ENCODE measurements around the gene SLC26A11. TPM values are rescaled to one million over a fixed set of nuclear protein-coding genes. Genes with fewer than 3 reads are reported as not detected.
"Not testable (repeated sequence)": the region's sequence is repeated elsewhere in the genome, so short reads cannot be mapped to it uniquely, and the experiment has no call there.

The SLC26A11 gene
- total RNA-seq, 1 donor from 2014 or later, result 7.9 TPM

DNA sequence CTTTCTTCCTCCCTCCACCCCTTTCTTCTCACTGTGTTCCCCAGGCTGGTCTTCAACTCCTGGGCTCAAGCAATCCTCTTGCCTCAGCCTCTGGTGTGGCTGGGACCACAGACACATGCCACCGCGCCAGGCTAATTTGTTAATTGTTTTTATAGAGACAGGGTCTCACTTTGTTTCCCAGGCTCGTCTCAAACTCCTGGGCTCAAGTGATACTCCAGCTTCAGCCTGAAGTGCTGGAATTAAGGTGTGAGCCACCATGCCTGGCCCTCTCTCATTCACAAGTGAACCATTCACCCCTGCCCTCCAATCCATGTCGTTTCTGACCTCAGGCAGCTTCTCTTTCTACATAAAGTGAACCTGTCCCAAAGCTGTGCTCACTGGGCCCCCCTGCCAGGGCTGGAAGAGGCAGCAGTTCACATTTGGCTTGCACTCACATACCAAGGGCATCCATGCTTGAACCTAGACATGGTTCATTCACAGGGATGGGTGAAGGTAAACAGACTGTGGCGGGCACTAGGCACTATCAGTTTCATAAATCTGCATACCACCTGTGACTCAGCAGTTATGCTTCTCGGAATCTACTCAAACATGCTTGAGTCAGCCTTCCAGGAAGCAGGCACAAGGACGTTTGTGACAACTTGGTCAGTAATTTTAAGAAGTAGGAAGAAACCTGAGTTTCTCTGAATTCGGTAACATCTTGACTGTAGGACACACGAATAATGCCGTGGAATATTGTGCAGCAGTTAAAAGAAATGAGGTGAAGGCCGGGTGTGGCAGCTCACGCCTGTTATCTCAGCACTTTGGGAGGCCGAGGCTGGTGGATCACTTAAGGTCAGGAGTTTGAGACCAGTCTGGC, 34.4 kb downstream of the SLC26A11 start:
- Mint-ChIP-seq H3K4me3 (no peak overlapping the region), H3K27ac (no peak overlapping the region), H3K27me3 (ENCODE audit: insufficient read depth, low read depth) (peaks cover 4% of the 10 kb centered on the region), H3K4me1 (peaks cover 14% of the 10 kb centered on the region), H3K9me3 (no peaks in the 10 kb centered on the region), H3K36me3 (peaks cover 3% of the 10 kb centered on the region)
- no peak overlapping the region for H3K9ac ChIP-seq
- H3F3A ChIP-seq (ENCODE audit: low read depth), result peaks cover 23% of the 10 kb centered on the region
- no peak overlapping the region for H2AFZ ChIP-seq (replicated peaks)
- H3K27me3 ChIP-seq, result peaks cover 10% of the 10 kb centered on the region
- no peak for DNase-seq (ENCODE audit: low spot score)
- no peaks in the 10 kb centered on the region for H3K79me2 ChIP-seq (ENCODE audit: low read depth)
- TF ChIP-seq CTCF (IDR thresholded peaks at IDR 0.05) (no peak), EZH2phosphoT487 (IDR thresholded peaks at IDR 0.05) (no peak), EZH2 (IDR thresholded peaks at IDR 0.05) (no peak)
- no peak overlapping the region for H3K4me3 ChIP-seq
- H3K36me3 ChIP-seq, result no peaks in the 10 kb centered on the region
- no peak overlapping the region for H3K27ac ChIP-seq
- H3K9me3 ChIP-seq (ENCODE audit: low read depth), result no peaks in the 10 kb centered on the region
- peaks cover 2% of the 10 kb centered on the region for H4K20me1 ChIP-seq (ENCODE audit: low read depth)
- H3K4me1 ChIP-seq, result peaks cover under 1% of the 10 kb centered on the region
- H3K4me2 ChIP-seq, result no peak overlapping the region

- peaks cover 3% of the 10 kb centered on the region for H3K4me1 ChIP-seq
- Mint-ChIP-seq H3K4me3 (no peak overlapping the region), H3K4me1 (peaks cover 17% of the 10 kb centered on the region), H3K36me3 (peaks cover 3% of the 10 kb centered on the region), H3K27ac (no peak overlapping the region), H3K9me3 (no peaks in the 10 kb centered on the region), H3K27me3 (ENCODE audit: insufficient read depth, low read depth) (peaks cover 6% of the 10 kb centered on the region)
- no peaks in the 10 kb centered on the region for H3K36me3 ChIP-seq
- H3K4me3 ChIP-seq, result no peak overlapping the region
- H2AFZ ChIP-seq (replicated peaks), result no peak overlapping the region
- no peaks in the 10 kb centered on the region for H3K79me2 ChIP-seq (ENCODE audit: low read depth)
- no peak overlapping the region for H3K9ac ChIP-seq
- H3K4me2 ChIP-seq, result no peak overlapping the region
- peaks cover 6% of the 10 kb centered on the region for H4K20me1 ChIP-seq (ENCODE audit: low read depth)
- H3K27me3 ChIP-seq, result peaks cover 15% of the 10 kb centered on the region
- DNase-seq (ENCODE audit: low spot score), result no peak
- H3K27ac ChIP-seq, result no peak overlapping the region
- H3F3A ChIP-seq (ENCODE audit: low read depth), result peaks cover 32% of the 10 kb centered on the region
- no peak for TF ChIP-seq EZH2phosphoT487 (IDR thresholded peaks at IDR 0.05)
- TF ChIP-seq EZH2 (IDR thresholded peaks at IDR 0.05), result no peak
- no peak for TF ChIP-seq CTCF (IDR thresholded peaks at IDR 0.05)
- no peaks in the 10 kb centered on the region for H3K9me3 ChIP-seq (ENCODE audit: low read depth)
Measured at GRCh38 chr17:80256034-80256350, 35.8 kb downstream of the SLC26A11 start.

- H3K27ac Mint-ChIP-seq, result peak overlapping the region; percentile 23
- DNase-seq (ENCODE audit: low spot score), result no peak
- no peak overlapping the region for H3K4me2 ChIP-seq
- H2AFZ ChIP-seq (replicated peaks), result no peak overlapping the region
- H3K79me2 ChIP-seq (ENCODE audit: low read depth), result no peaks in the 10 kb centered on the region
- H3F3A ChIP-seq (ENCODE audit: low read depth), result peaks cover 47% of the 10 kb centered on the region
- peaks cover 2% of the 10 kb centered on the region for H3K9me3 Mint-ChIP-seq
- H3K36me3 Mint-ChIP-seq, result no peaks in the 10 kb centered on the region
- H3K9me3 ChIP-seq (ENCODE audit: low read depth), result no peaks in the 10 kb centered on the region
- H3K27me3 Mint-ChIP-seq (ENCODE audit: insufficient read depth, low read depth), result peaks cover 6% of the 10 kb centered on the region
- TF ChIP-seq CTCF (IDR thresholded peaks at IDR 0.05) (no peak), EZH2 (IDR thresholded peaks at IDR 0.05) (no peak)
- no peak overlapping the region for H3K4me3 Mint-ChIP-seq
- H3K27me3 ChIP-seq, result peaks cover 15% of the 10 kb centered on the region
- H3K9ac ChIP-seq, result no peak overlapping the region
- peaks cover 13% of the 10 kb centered on the region for H4K20me1 ChIP-seq (ENCODE audit: low read depth)
- H3K4me3 ChIP-seq, result no peak overlapping the region
- no peaks in the 10 kb centered on the region for H3K36me3 ChIP-seq
- peaks cover 10% of the 10 kb centered on the region for H3K4me1 ChIP-seq
- peaks cover 28% of the 10 kb centered on the region for H3K4me1 Mint-ChIP-seq
- H3K27ac ChIP-seq, result no peak overlapping the region
Measured at GRCh38 chr17:80257716-80258213, 37.5 kb downstream of the SLC26A11 start.

GRCh38 chr17:80258296-80258695, 38.1 kb downstream of the SLC26A11 start:
- H3K36me3 Mint-ChIP-seq; DNase-seq (ENCODE audit: low spot score); H3K27me3 Mint-ChIP-seq (ENCODE audit: insufficient read depth, low read depth); H2AFZ ChIP-seq (replicated peaks); H3K9me3 ChIP-seq (ENCODE audit: low read depth); H3K4me3 ChIP-seq; H3K27ac ChIP-seq; H3K9ac ChIP-seq; H3K79me2 ChIP-seq (ENCODE audit: low read depth); H3K4me2 ChIP-seq; H3K4me3 Mint-ChIP-seq; H3K9me3 Mint-ChIP-seq; H3K36me3 ChIP-seq: not testable (repeated sequence)
- Histone ChIP-seq H3K4me1 (peaks cover 10% of the 10 kb centered on the region), H3K27me3 (peaks cover 15% of the 10 kb centered on the region), H3F3A (ENCODE audit: low read depth) (peaks cover 47% of the 10 kb centered on the region), H4K20me1 (ENCODE audit: low read depth) (peaks cover 18% of the 10 kb centered on the region)
- Mint-ChIP-seq H3K4me1 (peaks cover 28% of the 10 kb centered on the region), H3K27ac (peak overlapping the region; percentile 23)
